Vagina (tissue), 2 donors: ENCODE results near the gene ZNF419.

Source experiments
- CTCF ChIP-seq, 3 experiments: fragments of 450-650 bp in 2 of 3; fragments of 200-600 bp in 1 of 3; sonication (generic) in 1 of 3; IDR thresholded peaks; one replicate each; pipeline ENCODE4 v1.5.1; 2017 to 2019; ENCODE audit warnings: antibody characterized with exemption in 3 of 3, mild to moderate bottlenecking in 2 of 3, moderate library complexity in 2 of 3
- POLR2AphosphoS5 ChIP-seq, 2 donors: sonication (generic); formaldehyde crosslinking; IDR thresholded peaks; one replicate each; pipeline ENCODE4 v1.9.0; 2017; ENCODE audit warnings: antibody characterized with exemption in 2 of 2, mild to moderate bottlenecking in 2 of 2, low read depth in 1 of 2; ENCODE audit not compliant: insufficient read depth in 1 of 2

GRCh38 chr19:57452307-57452706 is 35.2 kb upstream of the ZNF419 start:
- TF ChIP-seq CTCF (IDR thresholded peaks at IDR 0.05) (no peak), POLR2AphosphoS5 (IDR thresholded peaks at IDR 0.05; ENCODE audit: insufficient read depth in 1 of 2, low read depth in 1 of 2) (no peak)
